ENCODE measurements around the gene VEGFB. TPM values are rescaled to one million over a fixed set of nuclear protein-coding genes. Genes with fewer than 3 reads are reported as not detected.
A peak's percentile ranks its signal among the peaks of the same experiment; 100 is the strongest.

Gene VEGFB
- total RNA-seq, 1 donor from 2014 or later: 44.9 TPM

- Histone ChIP-seq H3K4me1 (peaks cover 17% of the 10 kb centered on the region), H3K4me3 (no peak overlapping the region), H3K27ac (no peak overlapping the region), H3K9me3 (no peaks in the 10 kb centered on the region), H3K27me3 (no peaks in the 10 kb centered on the region), H3K36me3 (peaks cover 0 to 12% of the 10 kb centered on the region in 2 donors)
- TF ChIP-seq CTCF (IDR thresholded peaks at IDR 0.05) (no peak), POLR2AphosphoS5 (IDR thresholded peaks at IDR 0.05; ENCODE audit: insufficient read depth in 1 of 2, low read depth in 1 of 2) (no peak)
- intact Hi-C loops (cut with DNase I): no loop called here
- no peak for DNase-seq (ENCODE audit: extremely low spot score in 2 of 2)
Observed at GRCh38 chr11:64276653-64277431, 42.5 kb downstream of the VEGFB start.

GRCh38 chr11:64278576-64279190, 44.3 kb downstream of the VEGFB start:
- TF ChIP-seq POLR2AphosphoS5 (IDR thresholded peaks at IDR 0.05; ENCODE audit: insufficient read depth in 1 of 2, low read depth in 1 of 2) (no peak), POLR2A (IDR thresholded peaks at IDR 0.05) (no peak), CTCF (IDR thresholded peaks at IDR 0.05) (no peak)
- H3K36me3 ChIP-seq: peaks cover 0 to 12% of the 10 kb centered on the region in 2 donors
- intact Hi-C loops (cut with DNase I): no loop called here
- no peak overlapping the region for H3K27ac ChIP-seq
- H3K27me3 ChIP-seq: no peaks in the 10 kb centered on the region
- no peak for DNase-seq (ENCODE audit: extremely low spot score in 2 of 2)
- no peak overlapping the region for H3K4me3 ChIP-seq
- no peaks in the 10 kb centered on the region for H3K9me3 ChIP-seq
- H3K4me1 ChIP-seq: peaks cover 27% of the 10 kb centered on the region

GRCh38 chr11:64281957-64282770, 47.8 kb downstream of the VEGFB start:
- Histone ChIP-seq H3K27me3 (no peaks in the 10 kb centered on the region), H3K4me1 (peaks cover 40% of the 10 kb centered on the region), H3K36me3 (peaks cover 0 to 12% of the 10 kb centered on the region in 2 donors), H3K4me3 (no peak overlapping the region), H3K9me3 (no peaks in the 10 kb centered on the region), H3K27ac (no peak overlapping the region)
- intact Hi-C loops (cut with DNase I): no loop called here
- no peak for DNase-seq (ENCODE audit: extremely low spot score in 2 of 2)
- TF ChIP-seq CTCF (IDR thresholded peaks at IDR 0.05) (no peak), POLR2AphosphoS5 (IDR thresholded peaks at IDR 0.05; ENCODE audit: insufficient read depth in 1 of 2, low read depth in 1 of 2) (no peak), POLR2A (IDR thresholded peaks at IDR 0.05) (no peak)

GRCh38 chr11:64283092-64283491, 48.7 kb downstream of the VEGFB start:
- no peak for DNase-seq (ENCODE audit: extremely low spot score in 2 of 2)
- TF ChIP-seq CTCF (IDR thresholded peaks at IDR 0.05) (no peak), POLR2AphosphoS5 (IDR thresholded peaks at IDR 0.05; ENCODE audit: insufficient read depth in 1 of 2, low read depth in 1 of 2) (no peak)
- H3K4me3 ChIP-seq: no peak overlapping the region
- H3K27ac ChIP-seq: peak overlapping the region; percentile 94
- H3K36me3 ChIP-seq: peaks cover 0 to 10% of the 10 kb centered on the region in 2 donors
- peaks cover 37% of the 10 kb centered on the region for H3K4me1 ChIP-seq
- intact Hi-C loops (cut with DNase I): no loop called here
- H3K9me3 ChIP-seq: no peaks in the 10 kb centered on the region
- no peaks in the 10 kb centered on the region for H3K27me3 ChIP-seq
